Bone marrow (tissue), 2 donors: ENCODE measurements around the gene STAC2.

ENCODE experiments used
- DNase-seq, 2 donors: peaks; one replicate each; lab custom pipeline; 2025; lab: John Stamatoyannopoulos, UW

Gene STAC2

DNA sequence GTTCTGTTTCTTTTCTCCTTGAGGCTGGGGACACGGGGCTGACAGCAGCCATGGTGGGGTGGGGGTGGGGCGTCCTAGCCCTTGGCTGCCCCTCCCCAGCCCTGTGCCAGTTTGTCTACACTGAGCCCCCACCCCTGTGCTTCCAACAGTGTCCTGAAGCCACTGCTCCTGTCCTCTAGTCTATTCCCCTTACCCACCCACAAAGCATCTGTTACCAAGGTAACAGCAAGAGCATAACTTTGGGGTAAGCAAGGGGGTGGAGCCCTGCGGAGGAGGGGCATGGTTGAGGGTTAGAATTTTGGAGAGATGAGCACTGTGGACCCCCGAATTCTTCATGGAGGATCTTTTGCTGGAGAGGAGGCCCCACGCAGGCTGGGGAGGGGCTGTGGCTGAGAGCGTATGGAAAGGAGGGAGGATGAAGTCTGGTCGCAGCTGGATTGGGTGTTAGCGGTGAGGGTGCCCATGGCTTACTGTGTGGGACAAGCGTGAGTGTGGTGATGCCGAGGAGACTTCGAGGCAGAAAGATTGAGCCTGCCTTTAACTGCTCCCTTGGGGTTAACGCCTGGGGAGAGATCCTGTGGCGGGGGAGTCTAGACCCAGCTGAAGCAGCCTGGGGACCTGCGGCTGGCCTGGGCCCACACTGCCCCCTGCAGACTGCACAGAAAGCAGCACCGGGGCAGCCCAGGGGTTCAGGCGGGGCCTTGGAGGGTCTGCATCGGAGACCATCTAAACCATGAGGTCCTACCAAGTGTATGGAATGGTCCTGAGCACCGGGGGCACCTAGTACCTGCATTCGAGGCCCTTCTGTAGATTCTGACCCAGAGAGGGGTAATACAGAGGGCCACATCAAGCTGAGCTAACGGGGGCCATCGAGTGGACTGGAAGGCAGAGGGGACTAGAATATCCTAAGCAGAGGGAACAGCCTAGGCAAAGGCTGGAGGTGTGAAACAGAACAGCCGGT, 6.1 kb upstream of the STAC2 start:
- DNase-seq = peak in 1 of 2 donors; percentile 52

DNA sequence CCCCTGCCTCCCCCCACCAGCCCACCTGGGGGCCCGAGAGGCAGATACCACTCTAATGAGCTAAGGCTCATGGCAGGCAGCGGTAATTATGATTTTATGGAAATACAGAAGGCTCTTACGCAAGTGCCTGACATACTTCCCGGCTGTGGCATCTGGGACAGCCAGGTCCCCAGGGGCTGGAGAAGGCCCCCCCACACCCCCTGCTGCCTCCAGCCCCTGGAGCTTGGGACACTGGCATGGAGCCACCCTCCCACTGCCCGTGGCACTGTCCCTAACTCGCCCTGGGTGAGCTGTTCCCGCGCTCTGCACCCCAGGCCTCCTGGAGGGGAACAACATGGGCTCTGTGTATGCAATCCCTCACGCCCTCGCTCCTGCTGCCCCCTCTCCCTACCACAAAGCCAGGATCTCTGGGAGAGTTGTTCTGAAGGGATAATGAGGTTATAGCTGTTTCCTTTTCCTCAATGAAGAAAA, 5.4 kb upstream of the STAC2 start:
- DNase-seq = no peak

DNA sequence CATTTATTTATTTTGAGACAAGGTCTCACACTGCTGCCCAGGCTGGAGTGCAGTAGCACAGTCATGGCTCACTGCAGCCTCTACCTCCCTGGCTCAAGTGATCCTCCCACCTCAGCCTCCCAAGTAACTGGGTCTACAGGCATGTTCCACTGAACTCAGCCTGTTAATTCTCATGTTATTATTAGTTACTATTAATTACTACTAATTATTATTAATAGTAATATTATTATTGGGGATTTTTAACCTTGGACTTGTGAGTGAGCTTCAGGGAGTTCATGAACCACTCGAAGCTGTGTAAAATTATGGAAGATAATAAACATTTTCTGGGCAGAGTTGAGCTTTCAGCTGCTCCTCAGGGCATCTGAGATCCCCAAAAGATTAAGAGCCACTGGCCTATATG, 4.6 kb upstream of the STAC2 start:
- DNase-seq = no peak

DNA sequence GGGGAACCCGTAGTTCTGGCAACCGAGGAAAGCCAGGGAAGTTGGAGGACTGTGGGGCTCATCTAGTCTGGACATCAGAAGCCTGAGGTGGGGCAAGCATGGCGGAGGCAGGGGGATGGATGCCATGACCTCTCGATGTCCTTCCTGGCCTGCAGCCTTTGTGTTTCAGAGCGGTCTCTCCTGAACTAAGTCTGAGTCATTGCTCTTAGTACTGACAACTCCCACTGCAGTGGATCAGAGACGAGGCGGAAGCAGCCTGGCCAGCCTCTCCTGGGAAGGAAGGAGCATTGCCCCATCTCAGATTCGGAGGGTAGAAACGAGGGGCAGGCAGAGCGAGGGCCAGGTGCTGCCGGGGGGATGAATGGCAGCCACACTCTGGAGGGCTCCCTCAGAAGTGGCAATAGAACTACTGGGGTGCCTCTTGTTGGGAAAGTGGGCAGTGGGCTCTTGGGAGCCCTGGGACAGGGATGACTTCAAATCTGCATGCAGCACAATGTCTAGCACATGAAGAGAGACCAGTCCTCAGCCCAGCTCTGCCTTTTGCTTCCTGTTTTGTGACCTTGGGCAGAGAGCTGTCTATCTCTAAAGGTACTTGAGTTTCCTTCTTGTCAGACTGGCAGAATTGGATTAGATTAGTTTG, 3.6 kb upstream of the STAC2 start:
- no peak for DNase-seq

DNA sequence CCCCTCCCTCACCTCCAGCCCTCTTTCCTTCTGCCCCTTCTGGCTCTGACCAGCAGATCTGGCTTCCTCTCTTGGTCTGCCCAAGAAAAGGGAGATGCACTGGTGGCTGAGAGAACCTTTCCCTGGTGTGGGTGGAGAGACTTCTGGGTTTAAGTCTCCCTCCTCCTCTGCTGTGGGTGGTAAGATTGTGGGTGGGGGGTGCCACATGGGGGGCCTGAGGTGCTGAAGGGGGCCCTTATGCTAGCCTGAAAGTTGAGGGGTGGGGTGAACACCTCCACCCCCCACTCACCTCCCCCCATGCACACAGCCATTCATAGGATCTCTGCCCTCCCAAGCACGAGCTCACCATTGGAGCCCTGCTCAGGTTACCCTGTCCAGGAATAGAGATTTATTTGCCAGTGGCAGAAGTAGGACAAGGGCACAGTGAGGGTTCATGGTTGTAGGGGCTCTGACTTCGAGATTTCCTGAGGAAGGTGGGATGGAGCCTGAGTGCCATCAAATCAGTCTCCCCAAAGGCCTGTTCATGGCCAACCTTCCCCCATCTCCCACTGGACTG, 1.7 kb upstream of the STAC2 start:
- no peak for DNase-seq

DNA sequence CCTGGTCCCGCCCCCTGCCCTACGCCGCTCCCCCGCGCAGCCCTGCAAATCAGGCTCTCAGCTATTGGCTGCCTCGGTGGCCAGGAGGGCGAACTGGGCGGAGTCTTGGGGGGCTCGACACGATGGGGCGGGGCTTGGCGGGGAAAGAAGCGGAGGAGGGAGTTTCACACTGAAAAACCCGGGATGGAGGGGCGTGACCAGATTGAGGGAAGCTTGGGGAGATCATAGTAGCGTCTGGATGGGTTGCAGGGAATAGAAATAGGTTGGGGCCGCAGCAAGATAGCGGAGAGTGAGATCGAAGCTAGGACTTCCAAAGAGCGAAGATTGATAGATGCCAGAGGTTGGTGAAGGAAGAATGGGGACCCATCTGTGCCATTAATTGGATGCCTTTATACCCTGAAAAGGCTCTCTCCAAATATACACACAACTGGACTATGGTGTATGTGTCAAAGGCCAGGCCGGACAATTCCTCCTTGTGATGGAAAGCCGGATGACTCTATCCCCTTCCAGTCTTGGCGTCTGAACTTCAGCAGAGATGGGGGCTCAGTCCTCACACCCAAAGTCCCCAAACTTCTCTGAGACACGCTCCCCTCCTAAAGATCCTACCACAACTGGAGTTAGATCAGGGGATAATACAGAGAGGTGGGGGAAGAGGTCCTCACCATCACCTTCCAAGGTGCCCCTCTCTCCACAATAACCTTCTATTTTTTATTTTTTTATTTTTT, 376 bp upstream of the STAC2 start:
- no peak for DNase-seq

DNA sequence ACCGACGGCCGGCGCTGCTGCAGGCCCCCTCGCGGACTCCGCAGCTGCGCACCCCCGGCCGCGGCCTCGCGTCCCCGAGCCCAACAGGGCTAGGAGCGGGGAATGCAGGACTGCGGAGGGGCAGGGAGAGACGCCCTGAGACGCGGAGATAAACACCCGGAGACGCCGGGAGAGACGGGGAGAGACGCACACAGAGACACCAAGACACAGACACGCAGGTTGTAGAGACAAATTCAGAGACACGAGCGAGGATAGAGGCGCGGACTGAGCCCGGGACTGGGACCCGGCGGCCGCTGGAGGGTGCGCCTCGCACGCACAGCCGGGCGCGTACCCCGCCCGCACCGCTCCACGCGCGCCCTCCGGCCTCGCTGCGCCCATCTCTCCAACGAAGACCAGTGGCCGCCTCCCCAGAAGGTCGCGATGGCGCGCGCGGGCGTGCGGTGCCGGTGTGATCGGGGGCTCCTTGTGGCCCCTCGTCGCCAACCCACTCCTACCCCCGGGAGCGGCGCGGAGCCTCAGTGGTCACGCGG, 902 bp downstream of the STAC2 start:
- DNase-seq = no peak

DNA sequence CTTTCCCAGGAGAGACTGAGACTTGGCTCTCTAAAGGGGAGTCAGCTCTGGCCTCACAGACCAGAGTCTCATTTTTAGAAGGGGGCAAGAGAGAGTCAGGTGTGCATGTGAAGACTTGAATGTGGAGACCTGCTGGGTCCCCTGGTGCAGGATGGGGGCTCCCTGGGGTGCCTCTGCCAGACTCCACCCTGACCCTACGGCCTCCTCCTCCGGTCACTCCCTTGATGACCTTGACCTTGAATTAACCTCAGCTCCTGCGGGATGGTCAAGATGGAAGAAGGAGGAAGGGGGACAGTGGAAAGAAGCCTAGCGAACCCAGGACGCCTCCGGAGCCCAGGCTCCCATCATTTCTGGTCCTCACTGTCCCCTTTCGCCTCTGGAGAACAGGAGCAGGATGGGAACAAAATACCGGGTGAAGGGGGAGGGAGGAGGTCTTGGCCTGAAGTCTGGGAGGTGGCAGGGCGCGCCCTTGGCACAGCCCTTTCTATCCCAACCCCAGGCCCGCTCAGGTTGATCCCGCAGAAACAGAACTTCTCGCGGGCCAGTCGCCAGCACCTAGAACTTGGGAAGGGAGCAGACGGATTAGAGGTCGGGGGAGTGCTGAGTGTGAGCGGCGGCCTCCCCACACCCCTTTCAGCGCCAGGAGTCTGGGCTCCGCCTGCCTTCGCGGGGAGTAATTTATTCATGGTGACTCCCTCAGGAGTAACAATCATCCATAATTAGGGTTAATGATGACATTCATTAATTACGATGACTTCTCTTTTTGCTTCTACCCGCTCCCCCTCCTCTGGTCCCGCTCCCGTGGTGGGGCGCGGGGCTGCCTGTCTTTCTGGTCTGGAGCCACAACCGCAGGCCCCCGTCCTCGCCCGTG, 1.6 kb downstream of the STAC2 start:
- DNase-seq = no peak

DNA sequence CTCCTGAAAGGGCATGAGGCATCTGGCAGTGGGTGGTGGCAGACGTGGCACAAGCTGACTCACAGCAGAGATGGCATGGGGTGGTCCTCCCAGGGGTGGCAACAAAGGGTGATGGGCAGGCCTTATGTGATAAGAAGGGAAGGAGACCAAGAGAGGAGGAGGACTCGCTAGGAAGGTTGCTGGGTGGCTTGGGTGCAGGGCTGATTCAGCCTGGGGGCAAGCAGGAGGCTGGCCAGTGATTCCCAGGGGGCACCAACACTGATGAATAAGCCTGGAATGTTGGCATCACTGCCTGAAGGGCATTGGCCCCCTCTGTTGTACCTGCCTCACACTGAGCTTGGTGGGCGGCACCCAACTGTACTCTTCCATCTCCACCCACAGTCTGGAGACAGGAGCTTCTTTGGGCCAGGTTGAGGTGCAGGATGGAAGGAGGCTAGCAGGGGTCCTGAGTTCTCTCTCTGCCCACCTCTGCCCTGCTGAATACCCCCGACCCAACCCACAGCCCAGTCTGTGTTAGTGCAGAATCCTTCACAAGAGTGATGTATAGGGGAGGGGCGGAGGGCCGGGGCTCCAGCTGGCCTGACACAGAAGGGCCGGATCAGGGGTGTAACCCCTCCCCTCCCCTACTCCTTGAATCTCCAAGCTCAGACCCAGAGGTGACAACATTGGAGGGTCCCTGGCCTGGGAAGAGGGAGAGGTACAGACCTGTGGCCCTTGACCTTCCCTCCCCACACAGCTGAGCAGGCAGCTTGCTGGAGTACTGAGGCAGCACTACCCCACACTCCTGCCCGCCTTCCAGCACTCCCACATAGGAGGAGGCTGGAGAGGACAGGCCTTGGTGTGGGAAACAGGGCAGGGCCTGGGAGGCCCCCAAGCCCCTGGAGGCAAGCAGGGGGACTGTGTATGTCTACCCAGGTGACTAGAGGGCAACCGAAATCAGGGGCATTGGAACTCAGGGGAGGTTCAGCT, 2.6 kb downstream of the STAC2 start:
- no peak for DNase-seq

DNA sequence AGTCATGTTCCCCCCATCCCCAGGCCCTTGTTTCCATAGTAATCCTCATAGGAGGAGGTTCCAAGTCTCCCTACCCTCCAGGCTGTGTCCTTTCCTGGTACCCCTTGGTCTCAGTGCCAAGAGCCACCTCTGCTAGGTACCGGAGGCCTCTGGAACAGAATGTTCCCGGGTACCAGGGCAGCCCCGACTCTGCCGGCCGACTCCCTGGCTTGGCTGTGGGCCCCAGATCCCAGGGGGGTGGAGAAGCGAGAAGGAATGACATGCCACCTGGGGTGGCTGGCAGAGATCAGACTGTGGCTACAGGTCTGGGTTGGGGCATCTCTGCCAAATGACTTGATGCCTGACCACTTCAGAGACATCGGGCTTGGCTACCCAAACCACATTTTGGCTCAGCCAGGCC, 3.6 kb downstream of the STAC2 start:
- DNase-seq = no peak

DNA sequence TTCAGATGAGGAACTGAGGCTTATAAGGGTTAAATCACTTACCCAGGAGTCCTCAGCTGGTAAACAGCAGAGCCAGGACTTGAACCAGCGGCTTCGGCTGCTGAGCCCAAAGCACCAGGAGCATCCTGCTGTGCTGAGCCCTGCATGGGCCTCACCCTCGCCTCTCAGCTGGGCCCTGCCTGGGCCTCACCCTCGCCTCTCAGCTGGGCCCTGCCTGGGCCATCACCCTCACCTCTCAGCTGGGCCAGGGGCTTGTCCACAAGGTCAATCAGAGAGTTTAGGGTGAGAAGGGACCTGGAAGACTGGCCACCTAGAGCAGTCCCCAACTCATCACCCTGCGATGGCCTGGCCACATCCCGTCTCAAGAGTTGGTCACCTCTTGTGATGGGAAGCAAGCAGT, 4.2 kb downstream of the STAC2 start:
- no peak for DNase-seq

DNA sequence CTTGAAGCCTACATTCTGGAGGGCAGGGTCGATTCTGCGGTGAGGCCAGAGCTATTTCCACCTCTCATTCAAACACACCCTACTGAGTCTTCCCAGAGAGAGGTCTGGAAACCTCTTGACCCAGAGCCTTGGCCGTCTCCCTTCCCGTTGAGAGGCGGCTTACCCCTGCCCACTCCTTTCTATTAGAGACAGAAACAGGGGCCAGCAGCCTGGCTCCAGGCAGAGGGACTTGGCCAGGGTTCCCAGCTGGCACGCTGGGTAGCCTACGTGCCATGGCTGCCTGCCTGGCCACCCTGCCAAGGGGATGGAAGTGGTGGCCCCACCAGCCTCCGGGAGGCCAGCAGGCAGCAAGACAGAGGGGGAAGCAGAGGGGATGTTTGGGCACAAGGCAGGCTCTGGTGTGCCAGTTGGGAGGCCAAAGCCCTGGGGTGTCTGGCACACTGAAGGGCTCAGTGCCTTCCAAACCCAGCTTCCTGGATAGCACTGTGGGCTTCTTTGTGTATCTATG, 6.0 kb downstream of the STAC2 start:
- DNase-seq = no peak

DNA sequence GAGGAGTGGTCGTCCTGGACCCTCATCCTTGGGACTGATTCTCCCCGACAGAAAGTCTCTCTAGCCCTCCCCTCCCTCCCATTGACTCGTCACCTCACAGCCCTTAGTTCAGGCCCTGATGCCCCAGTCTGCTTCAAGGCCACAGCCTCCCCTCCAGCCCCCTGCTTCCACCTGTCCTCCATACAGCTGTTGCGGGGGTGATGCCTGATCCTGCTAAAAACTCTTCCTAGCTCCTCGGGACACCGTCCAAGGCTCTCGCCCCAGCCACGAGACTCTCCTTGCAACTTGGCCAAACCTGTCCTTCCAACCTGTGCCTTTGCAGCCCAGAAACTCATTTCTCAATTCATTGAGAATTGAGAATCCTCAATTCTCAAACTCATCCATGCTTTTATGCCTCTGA, 6.8 kb downstream of the STAC2 start:
- no peak for DNase-seq

DNA sequence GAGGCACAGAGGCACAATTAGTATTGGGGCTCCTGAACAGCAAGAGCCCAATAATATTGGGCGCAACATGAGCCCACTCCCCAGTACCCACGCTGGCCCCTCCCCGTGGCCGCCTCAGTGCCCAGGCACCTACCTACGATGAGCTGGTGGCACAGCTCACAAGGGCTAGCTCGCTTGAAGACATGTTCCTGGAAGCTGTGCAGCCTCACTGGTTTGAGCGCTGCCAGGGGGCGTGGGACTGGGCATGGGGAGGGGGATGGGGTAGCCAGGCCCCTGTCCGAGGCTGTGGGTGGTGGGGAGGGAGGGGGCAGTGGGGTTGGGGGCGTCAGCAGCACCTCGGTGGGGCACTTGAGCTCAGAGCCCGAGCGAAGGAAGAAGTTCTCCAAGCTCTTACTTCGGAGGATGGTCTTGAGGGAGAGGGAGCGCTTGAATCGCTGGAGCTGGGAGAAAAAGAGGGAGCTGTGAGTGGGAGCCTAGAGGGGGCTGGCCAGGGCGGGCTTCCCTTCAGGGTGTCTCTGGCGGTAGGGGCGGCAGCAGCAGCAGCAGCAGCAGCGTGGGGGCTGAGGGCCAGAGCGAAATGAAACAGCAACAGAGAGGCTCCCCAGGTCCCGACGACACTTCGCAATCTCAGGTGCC, 7.9 kb downstream of the STAC2 start:
- no peak for DNase-seq

DNA sequence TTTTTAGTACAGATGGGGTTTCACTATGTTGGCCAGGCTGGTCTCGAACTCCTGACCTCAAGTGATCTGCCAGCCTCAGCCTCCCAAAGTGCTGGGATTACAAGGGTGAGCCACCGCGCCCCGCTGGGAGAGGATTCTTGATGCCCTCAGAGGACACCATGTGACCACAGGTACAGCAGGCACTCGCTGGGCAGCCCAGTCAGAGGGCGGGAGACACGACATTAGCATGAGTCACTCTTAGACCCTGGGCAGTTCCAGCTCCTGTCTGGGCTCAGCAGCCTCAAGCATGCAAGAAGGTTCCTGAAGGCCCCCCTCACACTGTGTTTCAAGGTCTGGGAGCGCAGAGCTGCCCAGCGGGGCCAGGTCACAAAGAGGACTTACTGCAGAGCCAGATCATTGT, 11.9 kb downstream of the STAC2 start:
- no peak for DNase-seq

DNA sequence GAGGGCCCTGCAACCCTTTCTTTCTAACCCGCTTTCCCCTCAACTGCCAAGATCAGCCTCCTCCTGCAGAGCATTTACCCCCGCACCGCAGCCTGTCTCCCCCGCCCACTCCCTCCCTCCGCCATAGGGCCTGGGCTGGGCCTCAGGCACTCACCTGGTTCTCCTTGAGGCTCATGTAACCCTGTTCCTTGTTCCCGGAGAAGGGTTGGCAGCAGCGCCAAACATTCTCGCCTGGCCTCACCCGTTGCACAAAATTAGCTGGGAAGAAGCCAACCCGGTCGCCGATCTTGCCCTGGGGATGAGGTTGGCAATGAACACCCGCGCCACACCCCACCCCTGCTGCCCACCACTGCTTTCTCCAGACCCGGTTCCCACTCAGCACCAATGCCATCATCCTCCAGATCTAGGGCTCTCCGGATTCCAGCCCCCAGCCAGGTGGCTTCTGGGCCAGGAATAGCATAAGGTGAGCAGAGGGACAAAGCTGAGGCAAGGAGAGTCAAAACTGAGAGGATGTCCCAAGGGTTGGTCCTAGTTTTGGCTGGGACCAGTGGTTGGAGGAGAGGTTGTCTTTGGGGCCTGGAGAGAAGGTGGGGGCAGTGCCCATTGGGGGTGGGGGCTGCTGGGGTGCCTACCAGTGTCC, 12.8 kb downstream of the STAC2 start:
- DNase-seq = no peak

DNA sequence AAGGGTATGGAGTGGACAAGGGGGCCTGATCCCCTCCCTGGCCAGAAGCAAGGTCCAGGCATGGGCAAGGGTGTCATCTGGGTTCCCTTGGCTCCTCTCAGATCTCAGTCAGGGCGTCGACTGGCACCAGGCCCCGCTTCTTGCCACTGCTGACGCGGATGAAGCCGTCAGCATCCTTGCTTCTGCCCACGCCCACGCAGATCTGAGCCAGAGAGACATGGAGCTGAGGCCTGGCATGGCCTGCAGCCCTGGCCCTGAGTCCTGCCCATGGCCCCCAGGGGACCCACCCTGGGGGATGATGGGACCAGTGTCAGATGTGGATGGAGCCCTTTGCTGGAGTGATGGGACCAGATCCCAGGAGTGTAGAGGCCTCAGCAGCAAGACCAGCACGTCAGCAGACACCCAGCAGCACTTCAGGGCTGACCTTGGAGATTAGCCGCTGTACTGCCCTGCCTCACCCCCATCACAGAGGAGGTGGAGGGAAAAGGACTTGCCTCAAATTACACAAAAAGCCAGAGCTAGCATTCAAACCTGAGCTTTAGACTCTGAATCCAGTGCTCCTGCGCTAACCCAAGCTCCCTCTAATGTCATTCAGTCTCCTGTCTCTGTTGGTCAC, 13.4 kb downstream of the STAC2 start:
- DNase-seq = no peak

DNA sequence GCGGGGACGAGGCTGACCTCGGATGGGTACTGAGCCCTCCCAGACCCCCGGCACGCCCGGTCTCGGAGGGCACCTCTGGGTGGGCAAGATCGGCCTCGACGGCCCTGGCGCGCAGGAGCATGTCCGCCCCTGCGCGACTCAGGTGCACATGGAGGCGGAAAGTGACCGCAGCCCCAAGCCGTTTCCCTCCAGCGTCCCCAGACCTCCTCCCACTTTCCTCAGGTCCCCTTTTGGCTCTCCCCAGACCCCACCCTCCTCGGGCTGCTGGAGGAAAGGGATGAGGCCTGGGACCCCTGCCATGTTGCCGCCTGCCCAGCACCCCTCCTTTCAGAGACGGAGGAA, 15.7 kb downstream of the STAC2 start:
- no peak for DNase-seq
